GM13977 (cell line): Measurements from ENCODE around the gene SYT17.

Experiments
- DNase-seq: peaks from one replicate; pipeline ENCODE4 v3.0.0; 2012; ENCODE audit warnings: low spot score
- in situ Hi-C: fragments of 300-500 bp; cut with MboI; formaldehyde crosslinking; loops from one replicate; pipeline ENCODE4 v1.12.0; 2022; ENCODE audit warnings: low sequenced_read_pairs, low pct_unique_long_range_greater_than_20kb, mixed read lengths, inconsistent platforms; ENCODE audit not compliant: unreplicated experiment
- TF ChIP-seq, protein P1 (sequence below): IDR thresholded peaks from 2 replicates; pipeline ENCODE4 v1.5.1; 2012; ENCODE audit warnings: mild to moderate bottlenecking, control low read depth; ENCODE audit not compliant: insufficient read depth; ENCODE audit errors: extremely low read depth, missing control alignments

The SYT17 gene

DNA sequence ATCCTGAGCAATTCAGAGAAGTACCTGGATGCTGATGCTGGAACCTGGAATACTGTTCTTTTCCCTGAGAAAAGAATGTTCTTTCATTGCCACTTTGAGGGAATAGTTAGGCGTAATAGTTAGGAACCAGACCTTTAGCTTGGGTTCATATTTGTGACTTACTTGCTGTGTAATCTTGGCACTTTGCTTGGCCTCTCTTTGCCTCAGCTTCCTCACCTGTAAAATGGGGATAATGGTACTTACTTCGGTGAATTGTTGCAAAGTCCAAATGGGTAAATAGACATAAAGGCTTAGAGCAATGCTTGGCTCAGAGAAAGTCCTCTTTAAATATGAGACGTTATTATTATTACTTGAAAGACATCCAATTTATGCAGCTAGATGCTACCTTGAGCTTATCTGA lies 62.5 kb downstream of the SYT17 start:
- TF ChIP-seq, protein P1, sequence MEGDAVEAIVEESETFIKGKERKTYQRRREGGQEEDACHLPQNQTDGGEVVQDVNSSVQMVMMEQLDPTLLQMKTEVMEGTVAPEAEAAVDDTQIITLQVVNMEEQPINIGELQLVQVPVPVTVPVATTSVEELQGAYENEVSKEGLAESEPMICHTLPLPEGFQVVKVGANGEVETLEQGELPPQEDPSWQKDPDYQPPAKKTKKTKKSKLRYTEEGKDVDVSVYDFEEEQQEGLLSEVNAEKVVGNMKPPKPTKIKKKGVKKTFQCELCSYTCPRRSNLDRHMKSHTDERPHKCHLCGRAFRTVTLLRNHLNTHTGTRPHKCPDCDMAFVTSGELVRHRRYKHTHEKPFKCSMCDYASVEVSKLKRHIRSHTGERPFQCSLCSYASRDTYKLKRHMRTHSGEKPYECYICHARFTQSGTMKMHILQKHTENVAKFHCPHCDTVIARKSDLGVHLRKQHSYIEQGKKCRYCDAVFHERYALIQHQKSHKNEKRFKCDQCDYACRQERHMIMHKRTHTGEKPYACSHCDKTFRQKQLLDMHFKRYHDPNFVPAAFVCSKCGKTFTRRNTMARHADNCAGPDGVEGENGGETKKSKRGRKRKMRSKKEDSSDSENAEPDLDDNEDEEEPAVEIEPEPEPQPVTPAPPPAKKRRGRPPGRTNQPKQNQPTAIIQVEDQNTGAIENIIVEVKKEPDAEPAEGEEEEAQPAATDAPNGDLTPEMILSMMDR: no peak
- in situ Hi-C loops: no loop called here
- no peak for DNase-seq

DNA sequence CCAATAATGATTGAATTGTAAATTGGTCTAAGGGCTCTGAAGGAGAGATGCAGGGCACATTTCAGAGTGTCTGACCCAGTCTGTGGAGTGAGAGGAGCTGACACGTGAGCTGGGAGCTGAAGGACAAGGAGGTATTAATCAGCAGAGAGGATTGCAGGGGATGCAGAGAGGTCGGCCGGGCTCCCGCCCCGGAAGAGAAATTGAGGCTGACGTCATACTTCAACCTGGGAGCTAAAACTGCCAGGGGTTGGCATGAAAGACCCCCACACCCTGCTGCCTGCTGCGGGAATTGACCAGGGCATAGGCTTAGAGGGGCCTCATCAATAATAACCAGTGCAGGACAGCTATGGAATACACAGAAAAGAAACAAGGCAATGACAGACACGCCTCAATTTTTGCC lies 63.8 kb downstream of the SYT17 start:
- in situ Hi-C loops: no loop called here
- TF ChIP-seq, protein P1: no peak
- DNase-seq: no peak

DNA sequence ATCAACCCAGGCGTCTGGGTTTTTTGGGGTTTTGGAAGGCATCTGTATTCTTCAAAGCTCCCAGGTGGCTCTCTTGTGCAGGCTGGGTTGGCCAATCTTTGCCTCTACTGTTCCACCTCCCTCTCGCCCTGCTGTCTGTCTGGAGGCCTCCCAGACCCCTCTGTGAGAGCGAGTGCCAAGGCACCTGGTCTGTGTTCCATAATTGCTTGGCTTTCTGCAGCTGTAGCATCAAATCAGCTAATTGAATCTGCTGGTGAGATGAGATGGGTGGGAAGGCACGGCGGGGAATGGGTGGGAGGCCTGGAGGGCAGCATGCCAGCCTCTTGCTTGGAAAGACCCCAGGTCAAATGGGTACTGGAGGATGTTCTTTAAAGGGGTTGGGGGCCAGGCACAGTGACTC lies 64.9 kb downstream of the SYT17 start:
- in situ Hi-C loops: no loop called here
- TF ChIP-seq, protein P1: no peak
- DNase-seq: no peak

- TF ChIP-seq, protein P1: no peak
- no peak for DNase-seq
- in situ Hi-C loops: no loop called here
Observed at GRCh38 chr16:19235478-19235877, 67.4 kb downstream of the SYT17 start.

DNA sequence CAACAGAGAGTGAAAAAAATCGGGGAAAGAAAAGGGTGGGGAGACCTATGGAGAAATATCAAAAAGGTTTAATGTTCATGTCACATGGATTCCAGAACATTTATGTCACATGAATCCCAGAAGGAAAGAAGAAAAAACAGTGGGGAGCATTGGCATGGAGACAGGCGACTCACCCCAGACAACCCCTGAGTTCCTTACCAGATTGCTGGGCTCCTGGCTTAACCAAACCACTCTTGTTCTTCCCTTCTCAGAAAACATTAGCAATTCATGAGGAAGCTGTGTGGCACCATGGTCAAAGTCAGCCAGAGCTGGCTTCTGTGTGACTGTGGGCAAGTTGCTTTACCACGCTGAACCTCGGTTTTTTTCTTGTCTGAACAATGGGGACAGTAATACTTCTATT lies 67.8 kb downstream of the SYT17 start:
- in situ Hi-C loops: no loop called here
- TF ChIP-seq, protein P1: no peak
- no peak for DNase-seq

DNA sequence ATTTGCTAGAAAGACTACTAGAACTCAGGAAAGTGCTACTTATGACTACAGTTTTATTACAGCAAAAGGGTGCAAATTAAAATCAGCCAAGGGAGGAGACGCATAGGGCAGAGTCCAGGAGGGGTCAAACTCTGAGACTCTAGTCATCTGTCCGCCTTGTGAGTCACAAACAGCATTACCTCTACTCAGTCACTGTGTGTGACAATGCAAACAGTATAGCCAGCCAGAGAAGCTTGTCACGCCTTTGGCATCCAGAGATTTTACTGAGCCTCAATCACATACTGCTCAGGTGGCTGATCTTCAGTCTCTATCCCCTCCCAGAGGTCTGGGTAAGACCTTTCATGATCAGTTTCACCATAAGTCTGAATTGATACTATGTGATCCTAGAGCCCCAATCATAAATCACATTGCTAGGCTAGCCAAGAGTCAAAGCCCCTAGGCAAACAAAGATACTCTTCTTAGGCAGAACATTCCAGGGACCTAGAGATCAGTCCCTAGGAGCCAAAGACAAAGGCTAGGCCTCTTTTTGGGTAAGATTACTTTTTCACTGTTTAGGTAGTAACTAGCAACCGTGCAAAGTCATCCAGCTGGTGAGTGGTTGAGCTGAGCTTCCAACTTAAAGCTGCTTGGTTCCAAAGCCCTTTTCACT lies 68.6 kb downstream of the SYT17 start:
- in situ Hi-C loops: no loop called here
- DNase-seq: no peak
- TF ChIP-seq, protein P1: no peak
